NCI-H2196 treated with DMSO at 0.1 percent for 48 hours (cell line): ENCODE results near the gene OSCP1.

Source experiments
- DNase-seq: peaks from one replicate; lab custom pipeline; 2025; ENCODE audit not compliant: unreplicated experiment; lab: John Stamatoyannopoulos, UW

Gene OSCP1

DNA sequence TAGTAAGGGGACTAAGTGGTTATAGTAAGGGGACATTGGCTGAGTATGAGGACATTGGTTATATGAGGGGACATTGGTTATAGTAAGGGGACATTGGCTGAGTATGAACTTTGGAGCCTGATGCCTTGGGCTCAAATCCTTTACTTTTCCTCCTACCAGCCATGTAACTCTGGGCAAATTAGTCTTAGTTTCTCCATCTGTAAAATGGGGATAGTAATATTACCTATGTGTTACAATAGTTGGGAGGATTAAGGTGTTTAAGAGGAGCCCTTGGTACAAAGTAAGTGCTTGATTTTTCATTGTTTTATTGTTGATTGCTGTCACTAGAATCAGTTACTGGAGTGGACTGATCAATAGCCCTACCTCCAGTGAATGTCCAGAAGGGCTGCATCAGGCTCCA is 2.8 kb downstream of the OSCP1 start:
- no peak for DNase-seq

DNA sequence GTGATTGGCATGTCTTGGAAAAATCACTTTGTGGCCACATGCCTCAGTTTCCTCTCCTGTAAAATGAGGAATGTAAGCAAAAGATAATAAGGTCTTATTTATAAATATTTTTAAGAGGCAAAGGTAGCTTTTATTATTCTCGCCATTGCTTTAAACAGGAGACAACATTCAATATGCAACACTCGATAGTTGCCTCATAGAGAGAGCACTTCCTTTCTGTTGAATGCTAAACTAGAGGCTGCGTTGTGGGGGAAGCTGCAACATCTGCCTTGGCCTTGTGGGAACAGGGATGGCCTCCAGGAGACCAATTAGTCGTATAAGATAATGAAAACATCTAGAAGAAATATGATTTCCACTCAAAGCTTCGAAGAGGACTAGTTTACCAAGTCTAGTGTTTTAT is 3.5 kb downstream of the OSCP1 start:
- no peak for DNase-seq

DNA sequence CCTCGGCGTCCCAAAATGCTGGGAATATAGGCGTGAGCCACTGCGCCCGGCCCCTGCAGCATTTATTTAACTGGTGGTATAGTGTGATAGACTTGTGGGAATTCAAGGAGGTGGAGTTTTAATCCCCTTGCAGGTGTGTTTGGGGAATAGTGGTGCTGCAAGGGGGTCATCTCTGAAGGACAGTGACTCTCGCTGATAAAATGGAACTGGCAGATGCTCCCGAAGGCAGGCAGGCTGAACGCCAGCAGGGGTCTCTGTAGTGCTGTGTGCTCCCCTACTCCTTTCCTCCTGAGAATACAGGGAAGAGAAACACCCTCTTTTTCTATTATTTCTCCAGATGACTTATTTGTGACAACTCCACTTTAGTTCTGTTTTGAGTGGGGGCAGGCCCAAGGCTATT is 4.0 kb downstream of the OSCP1 start:
- no peak for DNase-seq

DNA sequence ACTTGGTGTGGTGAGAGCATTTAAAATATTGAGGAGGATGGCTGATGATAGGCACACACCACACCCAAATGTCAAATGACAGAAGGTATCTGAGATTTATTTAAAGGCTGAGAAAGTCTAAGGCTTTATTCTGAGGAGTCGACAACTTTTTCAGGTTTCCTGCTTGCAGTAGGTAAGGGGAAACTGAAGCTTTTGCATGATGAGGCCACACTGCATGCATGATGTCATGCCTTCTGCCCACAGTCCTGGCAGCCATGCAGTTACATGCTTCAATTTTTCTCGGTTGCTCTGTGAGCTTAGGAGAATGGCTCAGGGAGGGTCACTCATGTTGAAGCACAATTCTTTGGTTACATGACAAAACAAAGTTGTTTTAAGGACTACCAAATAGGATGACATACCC is 7.0 kb downstream of the OSCP1 start:
- DNase-seq, result no peak

DNA sequence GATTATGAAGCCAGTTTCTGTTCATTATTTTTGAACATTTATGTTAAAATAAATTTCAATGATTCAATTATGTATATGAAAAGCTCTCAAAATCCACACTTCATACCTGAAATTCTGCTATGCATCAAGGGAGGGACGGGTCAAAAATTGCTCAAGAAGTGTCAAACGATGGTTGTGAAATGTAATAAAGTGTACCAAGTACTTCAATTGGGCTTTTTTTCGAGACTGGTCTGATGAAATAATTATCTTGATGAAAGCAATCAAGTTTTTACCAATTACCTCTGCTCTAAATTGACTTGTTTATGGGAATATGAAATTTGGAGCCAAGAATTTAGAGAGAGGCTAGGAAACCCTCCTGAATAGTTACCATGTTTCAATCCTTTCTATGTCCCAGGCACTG is 7.9 kb downstream of the OSCP1 start:
- no peak for DNase-seq

DNA sequence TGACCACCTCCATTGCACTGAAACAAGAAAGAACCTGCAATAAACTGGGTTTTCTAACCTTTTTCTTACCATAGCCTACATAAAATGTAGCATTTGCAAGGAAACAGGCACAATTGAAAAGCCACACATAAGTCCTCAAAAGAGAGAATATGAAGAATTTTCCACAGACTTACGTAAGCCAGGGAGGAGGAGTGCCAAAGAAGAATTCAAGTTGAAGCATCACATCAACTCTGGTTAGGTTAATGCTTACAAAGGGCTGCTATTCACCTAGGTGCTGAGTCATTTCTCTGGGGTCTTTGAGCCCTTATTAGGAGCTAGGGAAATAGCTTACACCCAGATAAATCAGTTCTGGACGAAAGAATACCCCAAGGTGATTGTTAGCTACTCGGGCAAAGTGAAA is 9.6 kb downstream of the OSCP1 start:
- no peak for DNase-seq

DNA sequence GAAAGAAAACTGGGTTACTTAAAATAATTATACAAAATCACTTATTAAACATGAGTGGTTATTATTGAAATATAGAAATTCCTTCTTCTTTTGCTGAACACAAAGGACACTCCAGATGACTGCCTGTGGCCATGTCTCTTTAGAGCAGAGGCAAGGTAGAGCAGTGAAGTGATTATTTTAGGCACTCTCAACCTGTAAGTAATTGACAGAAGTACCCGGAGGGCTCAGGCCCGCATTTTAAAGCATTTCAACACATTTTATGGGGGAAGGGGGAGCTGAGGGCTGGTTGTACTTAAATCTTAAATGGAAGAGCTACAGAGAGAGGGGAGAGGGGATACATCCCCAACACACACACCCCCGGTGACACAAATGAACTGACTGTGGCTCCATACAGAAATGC is 10.2 kb downstream of the OSCP1 start:
- DNase-seq, result no peak

DNA sequence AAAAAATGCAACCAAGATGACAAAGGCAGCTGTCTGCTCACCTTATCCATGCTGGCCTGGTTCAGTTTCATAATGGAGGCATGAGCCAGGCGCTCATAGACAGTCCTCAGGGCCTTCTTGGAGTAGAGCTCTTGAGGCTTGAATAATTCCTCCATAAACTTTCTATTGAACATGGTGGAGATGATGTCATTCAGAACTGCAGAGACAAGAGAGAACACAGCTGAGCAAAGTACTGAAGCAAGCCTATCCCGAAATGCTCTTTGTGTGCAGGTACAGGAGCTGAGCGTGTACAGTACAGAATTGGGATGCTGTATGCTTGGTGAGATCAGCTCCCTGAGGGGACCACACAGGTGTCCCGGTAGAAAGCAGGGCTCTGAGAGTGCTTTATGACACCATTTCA is 11.5 kb downstream of the OSCP1 start:
- DNase-seq, result no peak

DNA sequence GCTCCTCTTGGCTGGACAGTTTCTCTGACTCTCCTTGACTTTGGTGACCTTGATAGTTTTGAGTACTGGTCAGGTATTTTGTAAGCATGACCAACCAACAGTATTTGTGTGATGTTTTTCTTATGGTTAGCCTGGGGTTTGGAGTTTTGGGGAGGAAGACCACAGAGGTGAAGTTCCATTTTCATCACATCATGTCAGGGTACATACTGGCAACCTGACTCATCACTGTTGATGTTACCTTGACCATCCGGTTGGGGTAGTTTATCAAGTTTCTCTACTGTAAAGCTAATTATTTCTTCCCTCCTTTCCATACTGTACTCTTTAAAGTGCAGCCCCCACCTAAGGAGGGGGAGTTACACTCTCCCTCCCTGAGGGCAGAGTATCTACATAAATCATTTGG is 13.4 kb downstream of the OSCP1 start:
- DNase-seq, result no peak

DNA sequence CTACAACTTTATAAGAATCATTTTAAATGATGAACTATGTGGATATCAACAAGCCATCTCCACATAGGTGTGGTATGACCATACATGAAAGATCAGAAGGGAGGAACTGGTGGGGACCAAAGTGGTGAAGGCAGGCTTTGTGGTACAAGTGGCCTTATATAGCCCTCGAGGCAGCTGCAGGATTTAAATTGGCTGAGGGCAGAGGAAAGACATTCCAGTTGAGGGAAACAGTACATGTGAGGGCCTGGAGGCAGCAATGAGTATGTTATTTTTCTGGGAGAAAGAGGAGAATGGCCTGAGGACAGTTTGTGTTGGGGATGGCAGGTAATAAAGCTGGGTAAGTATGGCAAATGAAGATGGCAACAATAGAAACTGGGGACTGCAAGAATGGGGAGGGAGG is 17.1 kb downstream of the OSCP1 start:
- no peak for DNase-seq

DNA sequence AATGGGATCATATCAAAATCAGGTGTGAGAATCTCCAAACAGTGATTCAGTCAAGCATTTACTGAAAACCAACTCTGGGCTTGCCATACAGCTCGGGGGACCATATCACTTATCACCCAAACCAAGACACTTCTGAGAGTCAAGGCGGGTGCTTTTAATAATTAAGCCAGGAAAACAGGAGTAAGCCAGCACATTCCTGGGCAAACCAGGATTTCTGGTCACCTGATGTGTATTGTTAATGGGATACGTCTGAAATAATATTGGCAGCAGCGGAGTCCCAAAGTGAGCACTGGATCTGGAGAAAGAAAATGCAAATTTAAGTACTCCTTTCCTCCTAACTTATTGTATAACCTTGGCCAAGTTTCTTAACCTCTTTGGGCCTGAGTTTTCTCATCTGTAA is 17.6 kb downstream of the OSCP1 start:
- no peak for DNase-seq

DNA sequence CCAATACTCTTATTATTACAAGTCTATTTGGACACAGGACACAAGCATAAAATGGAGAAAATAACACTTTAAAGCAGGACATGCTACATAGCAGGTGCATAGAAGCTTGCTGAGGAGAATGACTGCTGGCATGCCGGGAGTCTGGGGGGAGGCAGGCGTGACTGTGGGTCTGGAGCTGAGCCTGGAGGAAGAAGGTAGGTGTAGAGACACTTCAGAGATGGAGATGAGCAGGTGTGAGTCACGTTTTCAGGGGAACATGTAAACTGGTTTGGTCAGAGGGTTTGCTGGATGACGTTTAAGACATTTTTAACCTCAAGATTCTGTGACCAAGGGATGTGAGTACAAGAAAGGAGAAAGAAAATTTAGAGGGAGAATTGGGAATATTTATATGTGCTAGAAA is 24.5 kb downstream of the OSCP1 start:
- no peak for DNase-seq

DNA sequence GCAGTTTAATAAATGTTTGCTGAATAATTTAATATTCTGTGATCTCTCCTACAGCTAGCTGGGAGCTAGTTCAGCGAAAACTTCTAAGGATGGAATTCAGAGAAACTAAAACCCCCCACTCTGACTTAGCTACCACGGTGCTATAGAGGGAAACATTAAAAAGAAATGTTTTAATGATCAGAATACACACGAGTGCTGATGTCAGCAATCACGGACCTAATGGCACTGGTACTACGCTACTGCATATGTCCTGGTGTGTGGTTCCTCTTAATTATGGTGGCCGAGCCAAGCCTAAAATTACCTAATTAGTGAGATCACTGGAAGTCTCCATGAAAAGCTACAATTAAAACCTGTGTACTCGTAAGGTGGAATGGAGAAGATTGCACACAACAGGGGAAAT is 28.6 kb downstream of the OSCP1 start:
- DNase-seq, result no peak

DNA sequence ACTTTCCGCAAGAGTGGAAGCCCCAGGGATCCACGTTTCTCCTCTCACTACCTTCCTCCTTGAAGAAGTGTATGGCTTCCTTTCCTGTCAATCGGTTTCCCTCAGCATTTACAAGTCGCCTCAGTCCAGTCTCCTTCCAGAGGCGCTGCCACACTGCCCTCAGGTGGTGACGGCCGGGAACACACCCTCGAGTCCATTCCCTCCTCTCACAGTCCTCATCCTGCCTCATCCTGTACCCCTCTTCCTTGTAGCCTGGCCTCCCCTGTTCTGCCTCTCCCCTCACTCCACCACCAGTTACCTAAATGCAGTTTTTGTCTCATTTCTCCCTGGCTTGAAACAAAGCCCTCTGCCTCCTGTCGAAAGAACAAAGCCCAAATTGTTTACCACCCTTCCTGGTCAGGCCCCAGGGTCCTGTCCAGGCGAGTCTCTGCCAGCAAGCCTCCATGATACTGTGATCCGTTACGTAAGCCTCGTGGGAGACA is 29.4 kb downstream of the OSCP1 start:
- DNase-seq, result peak; percentile 52

DNA sequence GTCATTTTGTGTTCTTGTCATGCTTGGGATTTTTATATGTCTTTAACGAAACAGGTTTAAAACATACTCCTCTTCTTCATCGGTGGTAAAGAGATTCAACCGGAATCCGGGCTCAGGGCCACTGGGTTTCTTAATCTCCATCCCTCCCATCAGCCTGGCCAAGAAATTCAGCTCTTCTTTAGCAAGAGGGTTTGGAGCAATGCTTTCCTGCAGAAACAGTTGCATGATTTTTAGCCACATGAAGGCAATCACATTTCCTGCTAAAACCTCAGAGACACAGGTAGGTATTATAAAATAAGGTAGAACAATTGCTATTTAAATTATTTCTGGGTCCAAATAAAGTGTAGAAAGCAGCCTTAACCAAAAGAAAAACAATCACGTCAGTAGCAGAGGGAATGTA is 29.8 kb downstream of the OSCP1 start:
- no peak for DNase-seq

DNA sequence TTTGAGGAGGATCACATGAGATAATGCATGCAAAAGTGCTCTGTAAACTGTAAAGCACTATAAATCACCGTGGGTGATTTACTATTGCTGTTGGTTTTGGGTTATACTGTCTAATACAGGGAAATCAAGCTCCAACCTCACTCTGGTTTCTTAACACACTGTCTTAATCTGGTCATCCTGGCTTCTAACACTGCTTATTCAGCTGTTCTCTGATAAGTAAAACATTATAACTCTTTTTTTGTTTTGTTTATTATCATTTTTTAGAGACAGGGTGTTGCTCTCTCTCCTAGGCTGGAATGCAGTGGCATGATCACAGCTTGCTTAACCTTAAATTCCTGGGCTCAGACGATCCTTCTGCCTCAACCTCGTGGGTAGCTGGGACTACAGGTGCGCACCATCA is 30.7 kb downstream of the OSCP1 start:
- no peak for DNase-seq

DNA sequence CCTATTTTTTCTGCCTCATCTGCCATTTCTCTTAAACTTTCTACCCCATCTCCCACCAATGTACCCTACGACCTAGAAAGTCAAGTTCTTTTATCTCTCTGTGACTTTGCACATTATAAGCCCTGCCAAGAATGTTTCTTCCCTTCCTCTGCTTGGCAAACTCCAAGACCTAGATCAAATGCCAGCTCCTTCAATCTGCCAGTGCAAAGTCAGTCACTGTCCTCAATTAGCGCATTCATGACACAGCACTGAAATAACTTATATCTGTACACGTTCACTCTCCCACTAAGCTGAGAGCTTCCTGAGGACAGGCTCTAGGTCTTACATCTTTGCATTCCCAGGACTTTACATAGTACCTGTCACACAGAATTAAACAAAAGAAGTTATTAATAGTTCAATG is 31.1 kb downstream of the OSCP1 start:
- no peak for DNase-seq

DNA sequence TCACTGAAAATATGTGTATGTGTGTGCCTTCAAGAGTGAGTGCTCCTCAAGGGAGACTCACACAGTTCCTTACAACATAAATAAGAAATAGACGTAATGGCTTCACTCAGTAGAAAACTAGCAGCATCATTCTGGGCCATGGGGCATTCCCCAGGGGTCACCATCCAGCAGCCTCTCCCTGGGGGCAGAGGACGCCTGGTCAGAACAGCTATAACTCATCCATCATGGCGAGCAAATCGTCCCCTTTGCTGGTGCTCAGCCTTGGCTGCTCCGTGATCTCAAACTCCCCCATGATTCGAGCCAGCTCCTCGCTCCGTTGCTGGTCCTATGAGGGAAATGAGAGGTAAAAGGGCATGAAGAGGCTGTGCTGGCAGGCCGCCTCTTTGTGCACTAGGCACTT is 32.3 kb downstream of the OSCP1 start:
- DNase-seq, result no peak

DNA sequence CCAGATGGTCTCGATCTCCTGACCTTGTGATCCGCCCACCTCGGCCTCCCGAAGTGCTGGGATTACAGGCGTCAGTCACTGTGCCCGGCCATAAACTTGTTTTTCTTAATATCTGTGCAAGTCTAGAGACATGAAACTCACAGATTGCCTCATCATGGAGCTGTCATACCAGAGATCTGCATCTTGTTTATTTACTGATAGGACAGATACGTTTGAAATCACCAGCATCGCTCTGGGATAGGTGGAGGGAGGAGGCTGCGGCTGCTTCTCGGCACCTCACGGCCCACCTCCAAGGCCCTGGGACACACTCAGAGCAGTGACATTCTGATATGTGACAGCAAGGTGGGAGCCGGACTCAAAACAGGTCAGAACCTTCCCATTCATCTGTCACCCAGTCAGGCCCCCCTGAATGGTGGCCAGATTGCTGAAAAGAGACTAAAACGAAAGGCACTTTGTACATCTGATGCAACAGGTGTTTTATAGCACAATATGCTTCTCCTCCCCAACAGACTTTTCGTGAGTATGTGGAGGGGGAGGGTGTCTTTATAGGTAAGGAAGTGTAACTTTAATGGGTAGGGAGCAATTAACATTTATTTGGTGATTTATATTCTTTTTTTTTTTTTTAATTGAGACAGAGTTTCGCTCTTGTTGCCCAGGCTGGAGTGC is 34.5 kb downstream of the OSCP1 start:
- DNase-seq, result no peak

DNA sequence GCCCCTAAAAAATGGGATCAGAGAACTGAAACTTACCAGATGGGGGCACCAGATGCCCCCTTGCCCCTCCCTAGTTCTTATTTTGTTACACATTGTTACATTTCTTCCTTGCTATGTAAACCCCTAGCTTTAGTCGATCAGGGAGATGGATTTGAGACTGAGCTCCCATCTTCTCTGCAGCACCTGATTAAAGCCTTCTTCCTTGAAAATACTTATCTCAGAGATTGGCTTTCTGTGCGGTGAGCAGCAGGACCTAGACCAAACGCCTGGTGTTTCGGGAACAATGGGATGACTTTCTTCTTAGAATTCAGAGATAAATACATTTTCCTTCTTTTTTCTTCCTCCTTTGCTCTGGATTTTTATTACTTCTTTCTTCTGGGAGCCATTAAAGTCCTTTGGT is 35.9 kb downstream of the OSCP1 start:
- no peak for DNase-seq

DNA sequence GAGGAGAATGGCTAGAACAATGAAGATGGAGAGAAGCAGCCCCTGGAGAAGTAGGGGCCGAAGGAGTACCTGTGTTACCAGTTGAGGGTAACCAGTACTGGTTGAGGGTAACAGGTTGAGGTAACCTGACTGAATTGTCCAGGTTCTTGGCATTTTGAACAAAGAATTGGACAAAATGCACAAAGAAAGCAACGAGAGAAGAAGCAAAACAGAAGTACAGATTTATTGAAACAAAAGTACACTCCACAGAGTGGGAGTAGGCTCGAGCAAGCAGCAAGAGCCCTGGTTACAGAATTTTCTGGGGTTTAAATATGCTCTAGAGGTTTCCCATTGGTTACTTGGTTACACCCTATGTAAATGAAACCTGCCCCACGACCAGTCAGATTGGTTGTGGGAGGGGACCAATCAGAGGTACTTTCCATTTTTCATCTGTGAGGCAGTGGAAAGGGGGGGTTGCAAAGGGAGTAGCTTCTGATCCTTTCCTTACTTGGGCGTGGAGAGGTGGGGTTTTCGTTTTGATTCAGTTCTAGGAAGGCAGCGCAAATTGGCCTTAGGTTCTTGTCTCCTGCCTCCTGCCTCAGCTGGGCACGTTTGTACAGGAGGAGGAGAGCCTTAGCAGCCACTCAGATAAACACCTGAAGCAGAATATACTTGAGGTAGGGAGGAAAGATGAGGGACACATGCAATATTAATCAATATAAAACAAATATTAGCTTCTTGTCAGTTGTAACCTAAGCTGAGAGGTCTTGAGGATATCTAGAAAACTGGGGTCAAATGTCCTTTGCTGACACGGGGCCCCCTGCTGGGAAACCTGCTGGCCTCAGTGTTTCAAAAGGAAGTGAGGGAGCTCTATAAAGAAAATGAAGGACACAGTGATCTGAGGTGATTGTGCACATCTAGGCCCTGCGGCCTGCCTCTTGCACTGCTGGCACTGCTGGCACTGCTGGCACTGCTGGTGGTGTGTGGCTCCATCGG is 38.3 kb downstream of the OSCP1 start:
- DNase-seq, result peak; percentile 6

DNA sequence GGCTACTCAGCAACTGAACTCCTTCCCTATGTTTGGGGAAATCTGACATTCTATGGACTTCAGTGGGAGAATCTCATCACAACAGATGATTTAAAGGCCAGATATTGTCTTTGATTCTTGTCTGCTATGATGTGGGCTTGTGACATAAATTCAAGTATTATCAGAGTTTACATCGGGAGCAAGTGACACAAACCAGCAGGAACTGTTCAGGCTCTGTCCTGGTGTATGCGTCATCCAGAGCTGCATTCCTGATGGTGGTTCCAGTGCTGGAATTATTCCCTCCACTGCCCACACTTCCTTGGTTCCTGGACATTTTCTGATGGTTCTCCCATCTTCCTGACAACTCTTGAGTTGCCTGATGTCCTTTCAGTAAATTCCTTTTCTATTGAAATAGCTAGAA is 41.8 kb downstream of the OSCP1 start:
- no peak for DNase-seq
